OCI-LY7 (cell line): ENCODE measurements around the gene MAPK14. TPM values are rescaled to one million over a fixed set of nuclear protein-coding genes. Genes with fewer than 3 reads are reported as not detected.

ENCODE experiments used
- BruUV-seq: library from RNA; stranded (reverse); fragments of 400-500 nt; replicated peaks from 2 replicates; lab custom pipeline; 2021; lab: Mats Ljungman, UMichigan
- CTCF ChIA-PET: fragments of 300-600 bp; sonication (Branson Sonifier 250); formaldehyde crosslinking; loops from one replicate; lab custom pipeline; 2022; ENCODE audit warnings: antibody characterized with exemption; ENCODE audit not compliant: unreplicated experiment; lab: Charles Lee
- POLR2A ChIA-PET: fragments of 300-600 bp; sonication (Branson Sonifier 250); formaldehyde crosslinking; loops from one replicate; lab custom pipeline; 2022; ENCODE audit warnings: antibody characterized with exemption; lab: Charles Lee
- DNase-seq: peaks from one replicate; pipeline ENCODE4 v3.0.0-alpha.2; 2015; ENCODE audit warnings: low spot score
- H2AFZ ChIP-seq: fragments of 200-600 bp; sonication (generic), shearing (Covaris generic); 2 replicates; pipeline ENCODE4 v1.6.1; 2014; ENCODE audit warnings: mild to moderate bottlenecking, antibody characterized with exemption, low read length, moderate library complexity
- H3K27ac ChIP-seq: fragments of 200-600 bp; sonication (generic); 2 replicates; pipeline ENCODE4 v1.5.1; 2014; ENCODE audit warnings: mixed run types, low read depth, mild to moderate bottlenecking, moderate library complexity, low read length, inconsistent platforms; ENCODE audit not compliant: poor library complexity, severe bottlenecking
- H3K36me3 ChIP-seq: fragments of 200-600 bp; sonication (generic); 2 replicates; pipeline ENCODE4 v1.6.1; 2014; ENCODE audit warnings: mild to moderate bottlenecking, antibody characterized with exemption, low read length, moderate library complexity, mixed read lengths; ENCODE audit not compliant: insufficient read depth
- H3K4me1 ChIP-seq: fragments of 200-600 bp; sonication (generic); 2 replicates; pipeline ENCODE4 v1.5.1; 2014; ENCODE audit warnings: mild to moderate bottlenecking, low read length; ENCODE audit not compliant: insufficient read depth, poor library complexity, severe bottlenecking
- H3K4me2 ChIP-seq: fragments of 200-600 bp; sonication (generic); 2 replicates; pipeline ENCODE4 v1.6.1; 2014; ENCODE audit warnings: mild to moderate bottlenecking, low read length
- H3K4me3 ChIP-seq: fragments of 200-600 bp; sonication (generic); 2 replicates; pipeline ENCODE4 v1.5.1; 2014; ENCODE audit warnings: mild to moderate bottlenecking, low read depth, low read length; ENCODE audit not compliant: poor library complexity, severe bottlenecking
- H3K79me2 ChIP-seq: fragments of 200-600 bp; sonication (generic); 2 replicates; pipeline ENCODE4 v1.6.1; 2016; ENCODE audit warnings: low read depth, mild to moderate bottlenecking, low read length, moderate library complexity, mixed read lengths; ENCODE audit not compliant: insufficient read depth
- H3K9me2 ChIP-seq: fragments of 200-600 bp; sonication (generic); 2 replicates; pipeline ENCODE4 v1.6.1; 2016; ENCODE audit warnings: mild to moderate bottlenecking, low read length, mixed read lengths; ENCODE audit not compliant: insufficient read depth
- H3K9me3 ChIP-seq: fragments of 200-600 bp; sonication (generic); 2 replicates; pipeline ENCODE4 v1.6.1; 2014; ENCODE audit warnings: mild to moderate bottlenecking, mixed run types, low read length, mixed read lengths
- H4K20me1 ChIP-seq: fragments of 200-600 bp; sonication (generic); 2 replicates; pipeline ENCODE4 v1.6.1; 2014; ENCODE audit warnings: mild to moderate bottlenecking, antibody characterized with exemption, low read length, moderate library complexity, mixed read lengths; ENCODE audit not compliant: insufficient read depth
- CTCF ChIP-seq: fragments of 200-600 bp; sonication (generic); conservative IDR thresholded peaks from 2 replicates; pipeline ENCODE4 v1.5.1; 2014; ENCODE audit warnings: mild to moderate bottlenecking, antibody characterized with exemption, low read length, moderate library complexity, mixed read lengths
- EZH2phosphoT487 ChIP-seq: fragments of 200-600 bp; sonication (generic); IDR thresholded peaks from 2 replicates; pipeline ENCODE4 v1.6.1; 2018; ENCODE audit warnings: low read depth, borderline replicate concordance, mild to moderate bottlenecking, mixed run types, antibody characterized with exemption, low read length, moderate library complexity, mixed read lengths
- intact Hi-C: fragments of 100-400 bp; cut with micrococcal nuclease; formaldehyde crosslinking; loops from one replicate; pipeline ENCODE4 v1.10.0; 2022; ENCODE audit not compliant: unreplicated experiment
- total RNA-seq, 2 experiments: library from RNA; depleted of rRNA in 1 of 2; stranded (reverse); fragments of >200 nt in 1 of 2; shearing (Covaris generic) in 1 of 2; gene quantifications; 2 replicates each; pipeline ENCODE4 v1.2.3, GENCODE V29; 2014 to 2022

MAPK14 gene
- total RNA-seq, 2 experiments from 2014 or later = 38.7 to 43.1 TPM

GRCh38 chr6:36069573-36069972 lies 42.0 kb downstream of the MAPK14 start:
- Histone ChIP-seq H3K4me3 (no peak overlapping the region), H3K36me3 (peaks cover 17% of the 10 kb centered on the region; the same call in 1 of the 2 replicates), H3K9me2 (no peaks in the 10 kb centered on the region), H3K27ac (no peak overlapping the region), H4K20me1 (peaks cover 5% of the 10 kb centered on the region; the same call in 1 of the 2 replicates), H2AFZ (no peak overlapping the region), H3K4me2 (no peak overlapping the region), H3K9me3 (no peaks in the 10 kb centered on the region), H3K79me2 (peaks cover 12% of the 10 kb centered on the region; the same call in 1 of the 2 replicates), H3K4me1 (no peaks in the 10 kb centered on the region)
- CTCF ChIA-PET = no interaction called here
- no peak for TF ChIP-seq EZH2phosphoT487
- TF ChIP-seq CTCF = no peak
- POLR2A ChIA-PET = interaction anchor here (0.6 kb wide), 1 partner anchor 94 kb away, joined by 7 read pairs; no protein-coding TSS in a partner anchor
- BruUV-seq = no TSS peak
- DNase-seq = no peak
- intact Hi-C loops = no loop called here

- Histone ChIP-seq H3K4me3 (no peak overlapping the region), H3K9me2 (no peaks in the 10 kb centered on the region), H3K4me1 (no peaks in the 10 kb centered on the region), H3K27ac (no peak overlapping the region), H3K36me3 (peaks cover 13% of the 10 kb centered on the region; the same call in 1 of the 2 replicates), H3K4me2 (no peak overlapping the region), H3K79me2 (peaks cover 12% of the 10 kb centered on the region; the same call in 1 of the 2 replicates), H3K9me3 (no peaks in the 10 kb centered on the region), H4K20me1 (peaks cover 7% of the 10 kb centered on the region; the same call in 1 of the 2 replicates), H2AFZ (no peak overlapping the region)
- ChIA-PET CTCF (no interaction called here), POLR2A (interaction anchor here (0.6 kb wide), 1 partner anchor 94 kb away, joined by 7 read pairs; no protein-coding TSS in a partner anchor)
- intact Hi-C loops = no loop called here
- no peak for DNase-seq
- BruUV-seq = no TSS peak
- TF ChIP-seq CTCF (no peak), EZH2phosphoT487 (no peak)
Observed at GRCh38 chr6:36070252-36070651, 42.6 kb downstream of the MAPK14 start.

- H3K4me1 ChIP-seq = no peaks in the 10 kb centered on the region
- no peaks in the 10 kb centered on the region for H3K9me2 ChIP-seq
- intact Hi-C loops = no loop called here
- BruUV-seq = no TSS peak
- no peak overlapping the region for H3K27ac ChIP-seq
- ChIA-PET POLR2A (interaction anchor here (0.6 to 0.7 kb wide), 4 partner anchors 15 to 1624 kb away, joined by 3 to 4 read pairs (median 3); no protein-coding TSS in a partner anchor), CTCF (no interaction called here)
- peaks cover 10% of the 10 kb centered on the region; the same call in 1 of the 2 replicates for H4K20me1 ChIP-seq
- no peak overlapping the region for H3K4me3 ChIP-seq
- H3K9me3 ChIP-seq = no peaks in the 10 kb centered on the region
- no peak for TF ChIP-seq EZH2phosphoT487
- no peak for TF ChIP-seq CTCF
- DNase-seq = no peak
- H2AFZ ChIP-seq = no peak overlapping the region
- peaks cover 12% of the 10 kb centered on the region; the same call in 1 of the 2 replicates for H3K79me2 ChIP-seq
- peaks cover 23% of the 10 kb centered on the region for H3K36me3 ChIP-seq
- H3K4me2 ChIP-seq = no peak overlapping the region
Observed at GRCh38 chr6:36071281-36071680, 43.7 kb downstream of the MAPK14 start.
